Measurements from ENCODE around the gene CDA.
"Not testable (repeated sequence)": the region's sequence is repeated elsewhere in the genome, so short reads cannot be mapped to it uniquely, and the experiment has no call there.

CDA gene

DNA sequence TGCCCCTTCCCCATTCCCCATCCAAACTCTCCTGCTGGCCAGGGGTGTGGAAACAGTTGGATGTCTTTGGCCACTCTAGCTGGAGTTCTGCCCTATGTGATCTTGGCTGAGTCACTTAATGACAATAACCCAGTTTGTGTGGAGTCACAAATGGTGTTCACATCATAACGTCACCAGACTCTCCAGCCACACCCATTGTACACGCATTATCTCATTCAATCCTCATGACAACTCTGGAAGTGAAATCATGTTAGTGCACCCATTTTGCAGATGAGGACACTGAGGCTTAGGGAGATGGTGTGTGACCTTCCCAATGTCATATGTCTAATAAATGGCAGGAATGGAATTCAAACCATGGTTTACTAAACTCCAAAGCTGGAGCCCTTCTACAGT, 1.2 kb upstream of the CDA start:
- no peak for DNase-seq

DNA sequence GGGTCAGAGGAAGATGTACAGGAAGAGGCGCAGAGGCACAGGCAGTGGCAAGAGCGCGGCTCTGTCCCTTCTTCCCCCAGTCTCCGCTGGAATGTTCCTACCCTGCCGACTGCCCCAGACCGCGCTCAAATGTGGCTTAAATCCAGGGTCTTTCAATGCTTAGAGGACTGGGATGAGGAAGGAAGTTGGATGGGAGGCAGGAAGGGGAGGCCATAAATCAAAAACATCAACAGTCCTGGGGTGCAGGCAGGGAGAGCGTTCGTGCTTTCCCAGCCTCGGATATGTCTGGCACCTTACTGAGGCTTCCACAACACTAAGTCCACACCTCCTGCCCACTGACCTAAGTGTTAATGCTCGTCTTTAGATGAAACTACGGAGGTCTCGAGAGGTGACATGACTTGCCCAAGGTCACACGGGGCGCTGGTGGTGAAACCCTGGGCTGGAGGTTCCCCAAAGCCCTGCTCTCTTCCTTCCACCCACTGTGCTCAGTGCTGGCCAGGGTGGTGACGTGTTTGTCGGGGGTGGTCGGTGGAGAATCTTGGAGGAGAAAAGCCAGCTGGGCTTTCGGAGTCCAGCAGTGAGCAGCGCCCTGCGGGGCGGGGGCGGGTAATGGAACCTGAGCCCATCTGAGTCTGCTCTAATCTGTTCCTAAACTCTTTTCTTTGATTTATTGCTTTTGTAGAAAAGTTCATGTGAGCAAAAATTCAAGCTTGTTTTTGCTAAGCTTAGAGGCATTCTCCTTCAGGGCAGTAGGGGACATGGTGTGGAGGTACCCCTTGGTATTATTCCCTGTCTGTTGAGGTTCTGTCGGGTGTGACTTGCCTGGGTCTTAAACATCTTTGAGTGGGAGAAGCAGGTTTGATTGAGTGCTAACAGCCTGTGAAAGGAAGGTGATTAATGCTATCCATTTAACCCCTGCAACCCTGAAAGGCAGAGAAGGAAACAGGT, 708 bp downstream of the CDA start:
- no peak for DNase-seq

GRCh38 chr1:20590306-20590777, 1.4 kb downstream of the CDA start:
- no peak for DNase-seq

DNA sequence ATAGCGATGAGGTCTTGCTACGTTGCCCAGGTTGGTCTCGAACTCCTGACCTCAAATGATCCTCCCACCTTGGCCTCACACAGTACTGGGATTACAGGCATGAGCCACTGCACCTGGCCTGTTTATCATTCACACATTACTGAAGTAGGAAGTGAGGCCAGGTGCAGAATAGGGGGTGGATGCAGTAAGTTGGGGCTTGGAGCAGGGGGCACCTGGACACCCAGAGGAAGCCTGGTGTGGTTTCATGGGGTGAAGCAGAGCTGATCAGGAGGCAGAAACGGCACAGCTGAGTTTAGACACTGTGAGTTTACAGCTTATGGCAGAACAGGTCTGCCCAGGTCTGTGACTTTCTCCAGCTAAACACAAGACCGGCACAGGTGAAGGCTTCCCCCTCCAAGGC, 4.9 kb downstream of the CDA start:
- no peak for DNase-seq

DNA sequence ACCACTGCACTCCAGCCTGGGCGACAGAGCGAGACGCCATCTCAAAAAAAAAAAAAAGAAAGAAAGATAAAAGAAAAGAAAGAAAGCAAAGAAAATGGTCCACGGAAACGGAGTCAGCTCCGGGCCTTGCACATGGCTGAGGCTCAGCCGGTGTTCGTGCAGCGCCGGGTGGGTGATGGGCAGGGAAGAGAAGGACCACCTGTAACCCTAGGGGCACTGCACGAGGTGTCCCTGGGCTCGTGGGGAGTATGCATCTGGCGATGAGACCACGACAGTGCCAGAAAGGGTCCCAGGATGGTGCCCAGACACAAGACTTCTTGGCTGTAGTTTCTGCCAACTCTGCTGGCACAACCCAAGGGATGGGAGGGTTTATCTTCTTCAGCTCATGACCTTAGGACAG, 5.8 kb downstream of the CDA start:
- no peak for DNase-seq

- DNase-seq = no peak
These were observed 7.2 kb downstream of the CDA start for GRCh38 chr1:20596106-20596505.

DNA sequence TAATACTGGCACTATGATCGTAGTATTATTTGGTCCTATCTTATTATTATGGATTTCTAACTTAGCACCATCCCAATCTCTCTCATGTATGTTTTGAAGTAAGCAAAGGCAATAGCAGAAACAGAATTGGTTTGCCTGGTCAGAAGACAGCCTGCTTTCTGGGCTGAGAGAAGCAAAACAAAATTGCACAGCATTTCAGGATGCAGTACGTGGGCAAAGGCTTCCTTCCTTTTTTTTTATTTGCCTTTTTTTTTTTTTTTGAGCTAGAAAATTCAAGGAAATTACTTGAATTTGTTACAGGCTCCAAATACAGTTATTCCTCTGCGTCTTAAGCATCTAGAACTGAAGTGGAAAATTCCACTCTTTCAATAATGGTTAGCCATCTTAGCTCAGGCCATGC, 8.8 kb downstream of the CDA start:
- no peak for DNase-seq

DNA sequence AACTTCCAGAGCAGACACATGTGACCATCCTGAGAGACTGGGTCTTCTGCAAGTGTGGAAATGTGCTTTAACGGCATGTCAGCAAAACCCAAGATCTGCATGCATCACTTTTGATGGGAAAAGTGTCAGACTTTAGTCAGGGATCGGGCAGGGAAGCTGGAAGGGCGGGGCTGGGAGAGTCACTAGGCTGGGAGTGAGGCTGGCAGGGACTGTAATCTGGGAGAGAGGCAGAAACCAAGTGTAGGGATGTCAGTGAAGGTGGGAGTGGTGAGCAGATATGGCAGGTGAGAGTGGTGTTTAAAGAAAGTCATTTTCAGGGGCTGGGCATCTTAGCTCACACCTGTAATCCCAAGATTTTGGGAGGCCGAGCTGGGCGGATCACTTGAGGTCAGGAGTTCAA, 11.3 kb downstream of the CDA start:
- DNase-seq = no peak

DNA sequence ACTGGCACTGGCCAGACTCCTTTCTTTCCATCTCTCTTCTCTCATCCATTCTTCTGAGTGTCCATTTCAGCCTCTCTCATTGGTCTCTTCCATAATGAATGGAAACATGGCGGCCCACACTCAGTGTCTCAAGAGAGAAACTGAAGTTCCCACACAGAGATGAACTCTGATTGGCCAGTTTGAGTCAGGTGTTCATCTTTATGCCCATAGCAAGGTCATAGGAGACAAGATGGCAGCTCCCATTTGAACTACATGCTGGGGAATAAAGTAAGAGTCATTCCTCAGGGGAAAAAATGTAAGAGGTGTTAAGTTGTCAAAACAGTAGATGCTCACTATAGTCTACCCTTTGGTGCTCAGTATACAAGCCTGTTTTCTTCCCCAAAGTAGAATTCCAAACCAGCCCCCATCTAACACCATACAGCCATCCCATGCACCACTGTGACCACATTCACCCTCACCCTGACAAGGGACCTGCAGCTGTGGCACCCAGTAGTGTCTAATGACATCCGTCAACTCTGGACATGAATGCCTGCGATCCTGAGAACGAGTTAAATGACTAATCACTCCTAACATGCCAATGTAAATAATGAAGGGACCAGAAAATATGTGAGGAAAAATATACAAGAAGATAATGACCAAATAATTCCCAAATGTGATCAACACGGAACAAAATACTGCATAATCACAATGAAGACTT, 12.4 kb downstream of the CDA start:
- DNase-seq = no peak

GRCh38 chr1:20602851-20603450, 14.1 kb downstream of the CDA start:
- DNase-seq = no peak

- DNase-seq = no peak
These were observed 14.9 kb downstream of the CDA start for GRCh38 chr1:20603504-20604464.

DNA sequence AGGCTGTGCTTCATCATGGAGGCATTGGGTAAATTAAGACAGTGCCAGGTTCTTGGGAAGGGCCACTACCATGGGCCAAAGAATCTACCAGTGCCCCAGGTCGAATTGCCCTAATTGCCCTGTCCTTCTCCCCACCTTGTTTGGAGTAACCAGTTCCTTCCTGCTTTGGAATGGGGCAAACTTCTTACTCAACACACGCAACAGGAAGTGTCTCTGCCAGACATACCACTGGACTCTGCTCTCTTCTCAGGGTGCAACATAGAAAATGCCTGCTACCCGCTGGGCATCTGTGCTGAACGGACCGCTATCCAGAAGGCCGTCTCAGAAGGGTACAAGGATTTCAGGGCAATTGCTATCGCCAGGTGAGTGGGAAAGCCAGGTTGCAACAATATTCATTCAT, 15.8 kb downstream of the CDA start:
- no peak for DNase-seq

- DNase-seq = not testable (repeated sequence)
These were observed 18.1 kb downstream of the CDA start for GRCh38 chr1:20606801-20607570.

- DNase-seq = no peak
These were observed 20.6 kb downstream of the CDA start for GRCh38 chr1:20609541-20609940.

GRCh38 chr1:20610970-20611369, 22.1 kb downstream of the CDA start:
- no peak for DNase-seq

DNA sequence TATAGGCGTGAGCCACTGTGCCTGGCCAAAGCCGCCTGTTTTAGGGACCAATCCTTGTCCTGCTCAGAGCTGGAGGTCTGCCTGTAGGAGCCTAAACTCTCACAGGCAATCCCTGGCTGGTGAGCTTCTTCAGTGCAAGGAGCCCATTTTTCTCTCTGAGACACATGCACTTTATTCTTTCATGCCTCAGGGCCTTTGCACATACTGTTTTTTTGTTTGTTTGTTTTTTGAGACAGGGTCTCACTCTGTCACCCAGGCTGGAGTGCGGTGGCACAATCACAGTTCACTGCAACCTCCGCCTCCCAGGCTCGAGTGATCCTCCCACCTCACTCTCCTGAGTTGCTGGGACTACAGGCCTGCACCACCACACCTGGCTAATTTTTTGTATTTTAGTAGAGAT, 22.8 kb downstream of the CDA start:
- DNase-seq = no peak

DNA sequence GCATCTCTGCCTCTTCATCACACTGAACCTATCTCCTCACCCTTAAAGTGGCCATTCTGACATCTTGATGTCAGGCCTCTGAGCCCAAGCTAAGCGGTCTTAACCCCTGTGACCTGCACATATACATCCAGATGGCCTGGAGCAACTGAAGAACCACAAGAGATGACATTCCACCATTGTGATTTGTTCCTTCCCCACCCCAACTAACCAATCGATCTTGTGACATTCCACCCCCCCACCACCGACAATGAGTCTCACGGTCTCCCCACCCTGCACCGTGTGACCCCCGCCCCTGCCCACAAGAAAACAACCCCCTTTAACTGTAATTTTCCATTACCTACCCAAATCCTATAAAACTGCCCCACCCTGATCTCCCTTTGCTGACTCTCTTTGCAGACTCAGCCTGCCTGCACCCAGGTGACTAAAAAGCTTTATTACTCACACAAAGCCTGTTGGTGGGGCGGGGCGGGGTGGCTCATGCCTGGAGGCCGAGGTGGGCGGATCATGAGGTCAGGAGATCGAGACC, 23.4 kb downstream of the CDA start:
- no peak for DNase-seq

- no peak for DNase-seq
These were observed 25.3 kb downstream of the CDA start for GRCh38 chr1:20614131-20614579.

GRCh38 chr1:20615946-20616846, 27.3 kb downstream of the CDA start:
- no peak for DNase-seq

GRCh38 chr1:20616847-20617487, 28.1 kb downstream of the CDA start:
- DNase-seq = no peak

All from midbrain (tissue), 1 donor.